Fibroblast of villous mesenchyme (primary cell): ENCODE measurements around the gene AURKB. TPM values are rescaled to one million over a fixed set of nuclear protein-coding genes. Genes with fewer than 3 reads are reported as not detected.

Source experiments
- DNase-seq: peaks from one replicate; pipeline ENCODE4 v3.0.0-alpha.2; 2010; ENCODE audit warnings: low read depth
- H3K4me3 ChIP-seq: 2 replicates; pipeline ENCODE4 v1.5.1; 2011; ENCODE audit warnings: low read depth, mild to moderate bottlenecking, low read length
- CTCF ChIP-seq: IDR thresholded peaks from 2 replicates; pipeline ENCODE4 v1.5.1; 2012; ENCODE audit warnings: low read depth, mild to moderate bottlenecking, low read length; ENCODE audit not compliant: insufficient read depth
- total RNA-seq: library from RNA; depleted of rRNA; stranded (reverse); fragments of >200 nt; gene quantifications from 2 replicates; pipeline ENCODE4 v1.2.3, GENCODE V29; 2012

AURKB gene
- 12.9 and 19.0 TPM in 2 replicates for total RNA-seq

GRCh38 chr17:8209907-8210760 lies at the start of gene AURKB:
Gene AURKB, minus strand, starts transcription at chr17:8210575. Its CDS starts 351 bp downstream, at chr17:8210224.
- peak within 1 kb of the TSS; percentile 83 for H3K4me3 ChIP-seq
- peak; percentile 97 for DNase-seq
- TF ChIP-seq CTCF, result no peak

- H3K4me3 ChIP-seq, result no peak overlapping the region
- no peak for TF ChIP-seq CTCF
- DNase-seq, result no peak
These were observed 47.4 kb upstream of the AURKB start for GRCh38 chr17:8257801-8258200.

GRCh38 chr17:8256691-8257090 lies 46.3 kb upstream of the AURKB start:
- no peak for TF ChIP-seq CTCF
- no peak overlapping the region for H3K4me3 ChIP-seq
- no peak for DNase-seq

- no peak for TF ChIP-seq CTCF
- H3K4me3 ChIP-seq, result no peak overlapping the region
- DNase-seq, result no peak
These were observed 45.9 kb upstream of the AURKB start for GRCh38 chr17:8256291-8256690.

GRCh38 chr17:8255499-8255898 lies 45.1 kb upstream of the AURKB start:
- no peak overlapping the region for H3K4me3 ChIP-seq
- no peak for DNase-seq
- no peak for TF ChIP-seq CTCF

- no peak overlapping the region for H3K4me3 ChIP-seq
- no peak for DNase-seq
- no peak for TF ChIP-seq CTCF
These were observed 44.5 kb upstream of the AURKB start for GRCh38 chr17:8254881-8255280.
